ENCODE results near the gene CAPN2. TPM values are rescaled to one million over a fixed set of nuclear protein-coding genes. Genes with fewer than 3 reads are reported as not detected.

Gene CAPN2
- total RNA-seq, 1 experiment from 2014 or later: 459 TPM

- no peak overlapping the region for H3K4me3 ChIP-seq
- peaks cover 22% of the 10 kb centered on the region for H3K4me1 ChIP-seq (replicated peaks; ENCODE audit: insufficient read depth)
- DNase-seq: no peak
- H3F3A ChIP-seq (ENCODE audit: insufficient read depth, low read depth): peaks cover 54% of the 10 kb centered on the region
- H2AFZ ChIP-seq: no peak overlapping the region
- ChIA-PET CTCF (interaction anchor here (0.5 to 1.0 kb wide), 4 partner anchors 11 to 84 kb away, joined by 4 to 5 read pairs (median 4); no protein-coding TSS in a partner anchor), POLR2A (ENCODE audit: unreplicated experiment) (interaction anchor here (0.6 kb wide), 4 partner anchors 8 to 79 kb away, joined by 3 to 4 read pairs (median 3); no protein-coding TSS in a partner anchor)
- H3K27ac ChIP-seq: 0 out of 2 replicates have a peak overlapping the region, but pooled peaks have one; percentile 8
- peaks cover 21% of the 10 kb centered on the region for H3K36me3 ChIP-seq (ENCODE audit: low read depth)
- intact Hi-C loops (cut with micrococcal nuclease; ENCODE audit: unreplicated experiment): no loop called here
- no peak overlapping the region for H3K4me2 ChIP-seq
- no peaks in the 10 kb centered on the region for H3K9me3 ChIP-seq (ENCODE audit: insufficient read depth, low read depth)
- no peaks in the 10 kb centered on the region for H3K27me3 ChIP-seq (ENCODE audit: insufficient read depth, low read depth)
- TF ChIP-seq CTCF (conservative IDR thresholded peaks at IDR 0.05): no peak
- no peak for TF ChIP-seq EZH2 (IDR thresholded peaks at IDR 0.05; ENCODE audit: low read depth)
- H3K79me2 ChIP-seq (ENCODE audit: low read depth): no peaks in the 10 kb centered on the region
- no TSS peak for BruUV-seq (replicated peaks)
- no peaks in the 10 kb centered on the region for H3K9me2 ChIP-seq (ENCODE audit: insufficient read depth)
- H4K20me1 ChIP-seq (ENCODE audit: insufficient read depth): no peaks in the 10 kb centered on the region
These were observed 68.0 kb downstream of the CAPN2 start for GRCh38 chr1:223780318-223780717.

DNA sequence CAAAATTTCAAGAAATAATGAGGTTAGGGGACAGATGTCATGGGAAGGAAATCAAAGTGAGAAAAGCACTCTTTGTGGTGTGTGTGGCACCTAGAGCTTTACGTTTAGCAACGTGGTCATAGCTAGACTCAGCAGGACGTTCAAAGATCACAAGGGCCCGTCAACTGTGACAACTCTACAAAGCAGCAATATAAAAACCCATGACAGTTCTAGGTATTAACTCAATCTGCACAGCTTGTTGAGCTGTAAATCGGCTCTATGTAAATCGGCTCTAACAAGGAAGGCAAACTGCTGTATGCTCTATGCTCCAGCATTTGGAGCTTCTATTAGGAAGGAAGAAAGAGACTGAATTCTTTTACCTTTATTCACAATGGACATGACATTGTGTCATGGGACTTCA is 68.6 kb downstream of the CAPN2 start:
- ChIA-PET POLR2A (ENCODE audit: unreplicated experiment) (interaction anchor here (0.7 kb wide), 1 partner anchor 9 kb away, joined by 3 read pairs; no protein-coding TSS in a partner anchor), CTCF (interaction anchor here (0.6 to 1.0 kb wide), 3 partner anchors 12 to 85 kb away, joined by 4 to 5 read pairs (median 4); no protein-coding TSS in a partner anchor)
- Histone ChIP-seq H3K9me2 (ENCODE audit: insufficient read depth) (no peaks in the 10 kb centered on the region), H2AFZ (no peak overlapping the region), H3K79me2 (ENCODE audit: low read depth) (no peaks in the 10 kb centered on the region), H3K4me3 (no peak overlapping the region), H3K27ac (peak overlapping the region; percentile 39; the same call in 1 of the 2 replicates), H3K9me3 (ENCODE audit: insufficient read depth, low read depth) (no peaks in the 10 kb centered on the region), H3K4me1 (replicated peaks; ENCODE audit: insufficient read depth) (peaks cover 16% of the 10 kb centered on the region), H3K4me2 (no peak overlapping the region), H4K20me1 (ENCODE audit: insufficient read depth) (no peaks in the 10 kb centered on the region), H3K27me3 (ENCODE audit: insufficient read depth, low read depth) (no peaks in the 10 kb centered on the region), H3K36me3 (ENCODE audit: low read depth) (peaks cover 18% of the 10 kb centered on the region), H3F3A (ENCODE audit: insufficient read depth, low read depth) (peaks cover 48% of the 10 kb centered on the region)
- intact Hi-C loops (cut with micrococcal nuclease; ENCODE audit: unreplicated experiment): no loop called here
- DNase-seq: no peak
- no TSS peak for BruUV-seq (replicated peaks)
- no peak for TF ChIP-seq CTCF (conservative IDR thresholded peaks at IDR 0.05)
- no peak for TF ChIP-seq EZH2 (IDR thresholded peaks at IDR 0.05; ENCODE audit: low read depth)

GRCh38 chr1:223783676-223784075 is 71.3 kb downstream of the CAPN2 start:
- Histone ChIP-seq H2AFZ (no peak overlapping the region), H3K9me3 (ENCODE audit: insufficient read depth, low read depth) (no peaks in the 10 kb centered on the region), H3F3A (ENCODE audit: insufficient read depth, low read depth) (peaks cover 27% of the 10 kb centered on the region), H3K9me2 (ENCODE audit: insufficient read depth) (no peaks in the 10 kb centered on the region), H3K27me3 (ENCODE audit: insufficient read depth, low read depth) (no peaks in the 10 kb centered on the region), H3K36me3 (ENCODE audit: low read depth) (peaks cover 5% of the 10 kb centered on the region), H4K20me1 (ENCODE audit: insufficient read depth) (no peaks in the 10 kb centered on the region), H3K27ac (no peak overlapping the region), H3K4me1 (replicated peaks; ENCODE audit: insufficient read depth) (no peaks in the 10 kb centered on the region), H3K4me2 (no peak overlapping the region), H3K4me3 (no peak overlapping the region), H3K79me2 (ENCODE audit: low read depth) (no peaks in the 10 kb centered on the region)
- TF ChIP-seq CTCF (conservative IDR thresholded peaks at IDR 0.05) (no peak), EZH2 (IDR thresholded peaks at IDR 0.05; ENCODE audit: low read depth) (no peak)
- DNase-seq: no peak
- no TSS peak for BruUV-seq (replicated peaks)
- intact Hi-C loops (cut with micrococcal nuclease; ENCODE audit: unreplicated experiment): no loop called here
- CTCF ChIA-PET: no interaction called here
- POLR2A ChIA-PET (ENCODE audit: unreplicated experiment): no interaction called here
